GM18526 (cell line): ENCODE results near the gene SERPINI2.

Source experiments
- POLR2A ChIP-seq: IDR thresholded peaks from 3 replicates; pipeline ENCODE4 v1.6.1; 2011; ENCODE audit not compliant: insufficient read length; ENCODE audit errors: extremely low read depth

SERPINI2 gene

DNA sequence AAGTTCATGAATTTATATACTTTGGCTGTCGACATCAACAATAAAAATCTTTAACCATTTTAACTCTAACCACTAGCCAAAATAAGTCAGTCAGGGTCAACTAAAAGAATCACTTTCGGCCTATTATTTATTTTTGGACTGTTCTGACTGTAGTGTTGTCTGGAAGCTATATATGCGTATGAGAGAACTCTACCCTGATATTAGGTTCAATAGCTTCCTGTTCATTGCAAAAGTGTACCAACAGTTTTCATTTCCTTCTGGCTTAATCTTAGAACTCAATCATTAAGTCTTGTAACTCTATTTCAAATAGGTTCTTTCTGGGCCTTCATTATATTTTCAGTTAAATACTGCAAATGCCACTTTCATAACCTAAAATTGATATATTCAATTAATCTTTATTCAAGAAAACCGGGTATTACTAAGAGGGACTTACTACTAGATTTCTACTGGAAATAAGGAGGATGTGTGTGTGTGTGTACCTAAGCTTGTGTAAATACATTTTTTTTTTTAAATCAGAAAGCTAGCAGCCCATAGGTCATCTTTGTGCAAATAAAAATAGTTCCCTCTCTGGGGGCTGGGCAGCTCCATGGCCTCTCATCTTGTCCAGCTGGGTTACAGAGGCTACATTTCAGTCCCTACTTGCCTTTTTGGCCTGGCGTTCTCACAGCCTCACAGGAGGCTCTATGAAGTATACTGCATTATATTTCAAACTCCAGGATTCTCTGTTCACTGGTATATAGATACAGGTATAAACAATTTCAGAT lies 5.8 kb downstream of the SERPINI2 start:
- TF ChIP-seq POLR2A = no peak

DNA sequence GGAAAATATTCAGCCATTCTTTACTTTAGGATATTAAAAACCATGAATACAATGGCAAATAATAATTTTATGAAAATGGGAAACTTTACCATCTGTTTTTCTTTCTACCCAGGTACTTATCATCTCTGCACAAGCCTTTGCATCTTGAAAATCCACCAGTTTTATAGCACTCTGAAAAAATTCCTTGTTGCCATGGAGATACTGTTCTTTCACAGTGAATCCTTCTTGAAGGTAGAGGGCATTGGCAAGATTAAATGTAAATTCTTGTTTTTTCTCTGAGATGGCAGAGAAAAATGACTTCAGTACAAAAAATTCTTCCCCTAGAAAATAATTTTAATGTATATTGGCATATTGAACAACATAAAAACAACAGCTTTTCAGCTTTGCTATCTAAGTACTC lies 6.9 kb downstream of the SERPINI2 start:
- no peak for TF ChIP-seq POLR2A

DNA sequence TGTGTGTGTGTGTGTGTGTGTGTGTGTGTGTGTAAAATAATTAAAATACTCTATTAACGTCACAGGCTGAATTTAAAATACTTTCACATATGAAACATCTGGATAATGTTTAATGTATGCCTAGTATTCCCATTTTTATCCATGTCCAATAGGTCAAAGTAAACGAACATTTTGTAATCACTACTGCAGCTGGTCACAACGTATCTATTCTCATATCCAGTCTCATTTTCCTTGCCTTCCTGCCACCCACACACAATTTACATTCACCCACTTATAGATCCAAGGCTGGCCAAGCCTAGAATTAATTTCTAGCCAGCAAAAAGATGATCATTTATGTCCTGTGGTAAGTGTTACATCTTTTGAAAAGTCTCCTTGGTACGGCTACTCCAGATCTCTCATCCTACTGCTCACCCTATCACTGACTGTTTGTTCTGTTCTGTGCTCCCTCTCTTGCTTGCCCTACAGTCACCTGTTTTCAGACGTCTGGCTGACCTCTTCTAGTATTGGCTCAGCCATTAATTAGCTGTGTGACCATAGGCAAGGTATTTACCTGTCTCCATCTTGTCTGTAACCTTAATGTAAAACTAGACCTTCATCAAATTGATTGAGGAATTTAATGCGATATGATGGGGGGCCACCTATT lies 17.6 kb downstream of the SERPINI2 start:
- no peak for TF ChIP-seq POLR2A

DNA sequence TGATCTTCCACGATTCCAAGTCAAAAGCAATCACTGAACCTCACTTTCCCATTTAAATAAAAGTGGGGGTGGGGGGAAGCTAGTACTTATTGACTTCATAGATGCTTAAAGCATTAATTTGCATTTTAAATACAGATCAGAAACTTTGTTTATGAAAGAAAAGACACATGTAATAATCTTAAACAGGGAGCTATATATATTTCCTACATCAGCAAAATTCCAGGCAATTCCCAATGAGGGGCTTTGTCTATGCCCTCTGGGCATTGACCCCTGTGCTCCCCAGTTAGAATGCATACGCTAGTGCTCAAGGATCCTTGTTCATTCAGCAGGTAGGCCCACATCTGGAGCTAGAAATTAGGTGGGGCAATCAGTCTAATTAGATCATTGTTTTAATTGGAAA lies 20.0 kb downstream of the SERPINI2 start:
- no peak for TF ChIP-seq POLR2A

DNA sequence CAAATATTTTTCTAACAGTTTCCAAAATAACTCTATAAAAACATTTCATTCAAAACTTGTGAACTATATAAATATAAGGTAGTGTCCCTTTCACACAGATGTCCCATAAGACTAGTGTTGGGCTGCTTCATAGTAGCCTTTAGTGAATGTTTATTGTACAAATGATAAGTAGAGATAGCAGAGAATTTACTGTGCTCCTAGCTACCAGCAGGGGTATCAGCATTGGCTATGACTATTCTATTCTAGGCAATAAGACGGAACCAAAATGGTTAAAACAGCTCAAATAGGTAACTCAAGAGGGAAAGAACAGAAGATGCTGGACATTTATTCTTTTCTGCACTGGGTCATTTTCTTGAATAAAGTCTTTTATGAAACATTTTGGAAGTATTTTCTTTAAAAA lies 22.6 kb downstream of the SERPINI2 start:
- TF ChIP-seq POLR2A = no peak

DNA sequence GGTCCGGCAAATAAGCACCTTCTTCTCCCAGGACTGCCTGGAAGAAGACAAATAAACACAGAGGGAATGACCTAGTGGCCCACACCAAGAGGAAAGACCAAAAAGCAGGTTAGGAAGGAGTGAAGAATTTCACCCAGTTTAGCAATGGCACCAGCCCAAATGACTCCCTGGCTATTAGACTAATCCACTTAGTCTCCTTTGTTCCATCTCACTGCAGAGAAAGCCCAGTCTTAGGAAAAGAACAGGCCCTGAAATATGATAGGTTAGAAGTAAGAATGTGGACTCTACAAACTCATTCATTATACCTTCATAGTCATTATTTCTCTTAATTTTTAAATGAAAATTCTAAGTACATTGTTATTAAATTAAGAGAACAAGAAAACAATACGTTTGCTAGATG lies 23.2 kb downstream of the SERPINI2 start:
- no peak for TF ChIP-seq POLR2A

DNA sequence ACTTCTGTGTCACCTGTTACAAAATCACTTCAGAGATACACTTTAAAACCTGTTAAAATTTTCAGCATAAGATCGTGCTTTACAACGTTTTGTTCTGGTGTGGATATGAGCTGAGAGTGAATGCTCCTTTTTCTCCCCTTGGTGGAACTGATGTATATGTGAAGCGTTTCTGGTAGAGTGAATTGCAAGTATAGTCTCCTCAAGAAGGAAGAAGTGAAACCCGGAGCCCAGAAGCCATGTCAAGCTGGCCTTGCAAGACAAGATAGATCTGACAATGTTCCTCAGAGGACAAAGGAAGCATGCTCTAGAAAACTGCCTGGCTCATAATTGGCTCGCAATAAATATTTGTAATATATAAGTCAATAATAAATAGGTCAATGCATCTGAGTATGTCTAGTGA lies 23.6 kb downstream of the SERPINI2 start:
- no peak for TF ChIP-seq POLR2A

DNA sequence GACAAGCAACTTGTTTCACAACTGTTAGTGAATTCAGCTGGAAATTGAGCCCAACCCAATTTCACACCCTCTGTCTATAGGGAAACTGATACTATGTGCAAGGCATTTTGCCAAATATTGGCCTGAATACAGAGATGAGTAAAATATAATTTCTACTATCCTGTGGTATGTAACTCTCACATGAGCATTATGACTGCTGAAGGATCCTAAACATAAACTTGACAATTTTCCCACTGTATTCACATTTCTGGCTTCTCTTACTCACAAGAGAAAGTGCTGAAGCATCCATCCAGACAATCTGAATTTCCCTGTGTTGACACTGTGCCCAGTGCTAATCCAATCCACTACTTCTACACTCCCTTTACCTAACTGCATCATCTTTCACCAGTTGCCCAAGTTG lies 28.4 kb downstream of the SERPINI2 start:
- TF ChIP-seq POLR2A = no peak

DNA sequence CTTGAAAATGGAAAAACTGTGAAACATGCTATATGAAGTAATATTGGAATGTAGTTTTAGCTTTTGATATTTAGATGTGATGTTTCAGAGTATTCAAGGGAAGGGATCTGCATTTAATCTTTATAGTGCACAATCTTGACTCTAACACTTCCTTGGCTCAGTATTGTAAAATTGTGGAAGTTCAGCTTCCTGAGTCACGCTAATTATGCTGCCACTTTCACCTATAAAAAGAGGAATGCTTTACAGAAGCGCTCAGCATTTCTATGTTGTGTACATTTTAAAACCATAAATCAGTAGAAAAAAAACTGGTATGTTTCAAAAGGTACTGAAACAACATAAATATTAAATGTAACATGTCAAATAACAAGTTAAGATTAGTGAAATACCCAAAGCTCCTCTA lies 32.6 kb downstream of the SERPINI2 start:
- TF ChIP-seq POLR2A = no peak

DNA sequence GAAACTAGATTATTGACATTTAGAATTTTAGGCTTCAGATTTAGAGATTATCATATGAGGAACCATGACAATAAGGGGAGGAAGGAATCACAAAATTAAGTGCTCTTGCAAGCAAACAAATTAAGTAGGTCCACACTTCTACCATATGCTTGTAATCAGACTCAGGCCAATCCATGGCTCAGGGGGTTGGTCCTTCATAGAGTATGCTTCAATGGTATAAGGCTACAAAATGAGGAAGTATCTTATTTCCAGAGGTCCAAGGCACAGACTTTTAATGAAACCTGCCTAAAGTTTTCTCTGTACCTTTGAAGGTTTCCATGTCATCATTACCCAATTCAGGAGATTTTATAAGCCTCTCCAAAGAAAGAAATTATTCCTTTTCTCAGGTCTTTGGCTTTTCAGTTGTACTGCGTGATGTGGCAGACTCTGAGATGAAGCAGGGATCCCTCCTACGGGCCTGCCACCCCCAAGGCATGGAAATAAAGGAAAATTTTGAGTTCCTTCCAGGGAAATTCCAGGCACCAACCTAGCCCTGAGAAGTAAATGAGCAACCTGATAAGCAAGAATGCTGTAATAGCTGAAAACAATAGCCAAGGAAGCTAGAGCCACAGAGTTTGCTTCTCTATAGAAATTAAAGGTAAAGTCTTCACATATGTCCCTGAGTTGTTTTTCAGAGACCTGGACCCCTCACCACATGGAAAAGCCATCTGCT lies 36.3 kb downstream of the SERPINI2 start:
- no peak for TF ChIP-seq POLR2A

DNA sequence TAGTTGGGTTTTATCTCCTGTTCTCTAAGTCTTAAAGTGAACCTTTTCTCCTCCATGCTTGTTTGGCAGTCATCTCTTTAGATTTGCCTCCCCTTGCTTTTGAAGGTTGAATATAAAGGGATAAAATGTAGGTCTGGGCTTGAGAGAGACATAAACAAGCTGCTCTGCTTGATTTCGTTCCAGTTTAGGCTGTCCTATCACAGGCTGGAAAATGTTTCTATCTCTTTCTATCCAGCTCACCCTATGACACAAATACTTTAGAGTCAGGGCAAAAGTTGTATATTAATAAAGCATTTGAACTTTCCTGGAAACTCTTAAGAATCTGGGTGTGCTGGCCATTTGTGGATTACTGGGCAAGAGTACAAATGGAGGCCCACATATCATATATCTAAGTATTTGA lies 64.2 kb downstream of the SERPINI2 start:
- TF ChIP-seq POLR2A = no peak

DNA sequence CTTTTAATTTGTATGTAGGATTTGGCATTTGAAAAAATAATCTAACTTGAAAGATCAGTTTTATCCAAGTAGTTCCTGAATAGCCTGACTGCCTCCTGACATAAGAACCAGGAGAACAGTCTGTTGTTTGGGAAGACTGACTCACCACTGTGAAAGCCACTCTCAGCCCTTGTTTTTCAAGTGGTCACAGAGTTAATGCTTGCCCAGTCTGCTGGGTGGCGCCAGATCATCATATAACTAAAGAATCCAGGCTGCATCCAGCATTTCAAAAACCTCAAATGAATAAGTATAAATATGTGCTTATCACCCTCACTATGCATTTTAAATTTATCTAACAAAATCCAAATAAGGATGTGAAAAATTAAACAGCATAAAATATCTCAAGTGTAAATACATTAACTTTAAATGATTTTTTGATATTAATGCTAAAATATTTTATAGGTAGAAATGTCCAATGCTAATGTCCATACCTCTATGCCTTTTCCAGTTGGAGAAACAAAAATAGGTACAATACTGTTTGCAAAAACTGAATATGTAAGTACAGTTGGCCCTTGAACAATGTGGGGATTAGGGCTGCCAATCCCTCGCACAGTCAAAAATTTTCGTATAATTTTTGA lies 66.9 kb downstream of the SERPINI2 start:
- no peak for TF ChIP-seq POLR2A

DNA sequence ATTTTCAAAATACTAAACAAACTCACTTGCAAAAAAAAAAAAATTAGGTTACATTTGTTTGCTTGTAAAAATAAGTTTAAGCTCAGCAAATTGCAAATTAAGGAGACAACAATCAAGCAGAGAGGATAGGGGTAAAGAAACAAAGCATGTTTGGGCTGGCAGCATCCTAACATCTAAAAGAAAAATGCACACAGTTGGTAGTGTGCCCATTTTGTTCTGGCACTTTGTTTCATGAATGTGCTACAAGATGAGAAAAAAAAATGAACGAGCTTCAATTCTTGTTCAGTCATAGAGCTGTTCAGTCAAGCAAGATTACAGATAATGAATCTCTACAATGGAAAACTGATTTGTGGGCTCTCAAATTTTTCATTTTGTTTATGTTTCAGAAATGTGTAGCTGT lies 76.0 kb downstream of the SERPINI2 start:
- no peak for TF ChIP-seq POLR2A

DNA sequence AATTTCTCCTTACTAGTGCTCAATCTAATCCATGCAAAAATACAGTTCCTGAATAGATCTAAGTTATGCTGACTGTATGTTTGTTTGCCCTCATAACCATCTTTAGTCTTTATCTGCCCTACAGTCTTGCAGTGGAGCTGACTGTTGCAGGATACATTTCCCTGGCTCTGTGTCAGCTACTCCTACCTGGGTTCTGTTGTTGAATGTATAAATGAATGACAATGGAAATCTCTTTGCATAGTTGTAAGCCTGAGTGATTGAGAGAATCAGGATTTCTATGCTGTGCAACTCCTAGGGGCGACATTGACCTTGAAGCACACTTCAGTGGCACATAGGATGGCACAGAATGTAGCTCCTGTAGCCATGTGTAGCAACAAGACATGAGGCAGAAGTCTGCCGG lies 77.8 kb downstream of the SERPINI2 start:
- no peak for TF ChIP-seq POLR2A

DNA sequence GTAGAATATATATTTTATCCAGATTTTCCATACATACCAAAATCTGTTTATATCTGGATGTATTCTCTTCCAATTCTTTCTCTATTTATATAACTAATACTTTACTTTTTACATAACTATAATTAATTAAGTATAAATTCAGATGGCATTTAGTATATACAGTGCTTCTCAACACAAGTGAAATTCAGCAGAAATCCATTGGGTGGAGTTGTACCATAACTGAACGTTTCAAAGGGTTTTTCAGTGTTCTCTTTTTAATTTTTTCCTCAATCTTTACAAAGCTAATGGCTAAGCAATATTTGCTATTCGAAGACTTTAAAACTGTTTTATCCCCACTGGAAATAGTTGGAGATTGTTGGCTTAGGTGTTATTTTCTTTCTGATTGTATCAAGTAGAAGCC lies 79.8 kb downstream of the SERPINI2 start:
- no peak for TF ChIP-seq POLR2A
